ENCODE results near the gene TENM3. TPM values are rescaled to one million over a fixed set of nuclear protein-coding genes. Genes with fewer than 3 reads are reported as not detected.

Gene TENM3
- total and polyA plus RNA-seq, 10 of the 15 experiments (the other 5 are each of a cell fraction or from before 2014, with no cell fraction given): 0.01 to 1.7 (median 0.08) TPM; not detected in 2

- H3K27me3 ChIP-seq (replicated peaks in 1 of 2; ENCODE audit: control insufficient read depth in 2 of 2, insufficient read depth in 2 of 2, low read length in 1 of 2): no peaks in the 10 kb centered on the region
- no peaks in the 10 kb centered on the region for H4K20me1 ChIP-seq (ENCODE audit: control insufficient read depth, insufficient read depth)
- H3K4me2 ChIP-seq (ENCODE audit: control insufficient read depth, insufficient read depth): no peak overlapping the region
- no peak overlapping the region for H3K4me3 ChIP-seq
- BruUV-seq (replicated peaks): no TSS peak
- WGBS (ENCODE audit: insufficient coverage, insufficient replicate concordance, low lambda C conversion rate, missing lambda C conversion rate): 38% methylated on average over 3 of the region's 3 CpGs
- TF ChIP-seq PAX5 (IDR thresholded peaks at IDR 0.05; ENCODE audit: borderline replicate concordance, low read depth, low read length) (no peak), BRCA1 (IDR thresholded peaks at IDR 0.05; ENCODE audit: low read depth, low read length) (no peak), NFXL1 (IDR thresholded peaks at IDR 0.05; ENCODE audit: borderline replicate concordance) (no peak), DPF2 (IDR thresholded peaks at IDR 0.05) (no peak), ATF2 (IDR thresholded peaks at IDR 0.05; ENCODE audit: low read length) (no peak), MTA2 (IDR thresholded peaks at IDR 0.05; ENCODE audit: low read depth) (no peak), EED (IDR thresholded peaks at IDR 0.05; ENCODE audit: low read depth) (no peak), EZH2 (IDR thresholded peaks at IDR 0.05; ENCODE audit: borderline replicate concordance, control insufficient read depth, low read depth, low read length) (no peak), HDGF (IDR thresholded peaks at IDR 0.05) (no peak), BACH1 (IDR thresholded peaks at IDR 0.05; ENCODE audit: borderline replicate concordance) (no peak), SKIL (IDR thresholded peaks at IDR 0.05; ENCODE audit: low read depth, poor library complexity, severe bottlenecking) (no peak), NBN (IDR thresholded peaks at IDR 0.05) (no peak), RELA (IDR thresholded peaks at IDR 0.05; ENCODE audit: borderline replicate concordance, partially characterized antibody) (no peak), ZNF24 (IDR thresholded peaks at IDR 0.05) (no peak), TCF3 (IDR thresholded peaks at IDR 0.05; ENCODE audit: borderline replicate concordance, insufficient read depth, low read depth, low read length) (no peak), JUNB (IDR thresholded peaks at IDR 0.05) (no peak), POLR2A (IDR thresholded peaks at IDR 0.05; ENCODE audit: low read depth, low read length) (no peak)
- no peak overlapping the region for H3K9ac ChIP-seq (ENCODE audit: control insufficient read depth, insufficient read depth, low read length)
- ChIA-PET SMC1A (ENCODE audit: uncharacterized antibody, unreplicated experiment) (interaction anchor here (0.8 kb wide), 1 partner anchor 13 kb away, joined by 3 read pairs; no protein-coding TSS in a partner anchor), POLR2A (no interaction called here), RAD21 (ENCODE audit: unreplicated experiment) (no interaction called here), CTCF (no interaction called here)
- DNase-seq (ENCODE audit: low read depth, low spot score) (no peak), ATAC-seq (no peak), FAIRE-seq (no peak)
- H3K79me2 ChIP-seq (ENCODE audit: control insufficient read depth, insufficient read depth, low read length): no peaks in the 10 kb centered on the region
- H3K27ac ChIP-seq (ENCODE audit: control insufficient read depth, insufficient read depth): no peak overlapping the region
- no peaks in the 10 kb centered on the region for H3K36me3 ChIP-seq (ENCODE audit: control insufficient read depth in 2 of 2, insufficient read depth in 2 of 2, low read length in 1 of 2)
- in situ Hi-C loops (cut with MboI) (no loop called here), intact Hi-C loops (cut with micrococcal nuclease; ENCODE audit: unreplicated experiment) (no loop called here)
- H2AFZ ChIP-seq (ENCODE audit: control insufficient read depth, low read depth, low read length): no peak overlapping the region
- H3K9me3 ChIP-seq (replicated peaks; ENCODE audit: control insufficient read depth, insufficient read depth, low read length): no peaks in the 10 kb centered on the region
- no peaks in the 10 kb centered on the region for H3K4me1 ChIP-seq (ENCODE audit: control insufficient read depth, insufficient read depth, low read length)
Observed at GRCh38 chr4:182629096-182629495, 385.9 kb downstream of the TENM3 start.

Data from GM12878 (cell line).